Natural killer cell (primary cell): ENCODE results near the gene HADHB. TPM values are rescaled to one million over a fixed set of nuclear protein-coding genes. Genes with fewer than 3 reads are reported as not detected.

Experiments used
- ATAC-seq, 3 donors: fragments of 150-1000 bp in 2 of 3; fragments of 200-7000 bp in 1 of 3; cut with Tn5 transposase; 1 replicate in 1 of 3; 2 replicates in 2 of 3; pipeline ENCODE4 v1.10.0; 2021; ENCODE audit warnings: mild to moderate bottlenecking in 2 of 3, moderate library complexity in 2 of 3
- DNase-seq, 2 donors: peaks; one replicate each; pipeline versions ENCODE4 v3.0.0 to v3.0.0-alpha.2; 2013 to 2021; ENCODE audit warnings: mixed read lengths in 1 of 2
- H3K27ac ChIP-seq: one replicate; pipeline ENCODE4 v1.5.1; 2013; ENCODE audit warnings: mild to moderate bottlenecking, low read length
- H3K27me3 ChIP-seq: one replicate; pipeline ENCODE4 v1.6.1; 2013; ENCODE audit warnings: low read length; ENCODE audit not compliant: control insufficient read depth, insufficient read depth
- H3K36me3 ChIP-seq: one replicate; pipeline ENCODE4 v1.6.1; 2013; ENCODE audit warnings: low read length; ENCODE audit not compliant: control insufficient read depth, insufficient read depth
- H3K4me1 ChIP-seq: one replicate; pipeline ENCODE4 v1.6.1; 2013; ENCODE audit warnings: low read length; ENCODE audit not compliant: control insufficient read depth, insufficient read depth
- H3K4me3 ChIP-seq: one replicate; pipeline ENCODE4 v1.5.1; 2013; ENCODE audit warnings: low read length
- H3K9me3 ChIP-seq: one replicate; pipeline ENCODE4 v1.6.1; 2013; ENCODE audit warnings: low read length; ENCODE audit not compliant: control insufficient read depth, insufficient read depth
- H3K27ac Mint-ChIP-seq, 2 donors: one replicate each; pipeline ENCODE4 v1.8.0; 2022; ENCODE audit warnings: mild to moderate bottlenecking in 2 of 2, mixed read lengths in 2 of 2, moderate library complexity in 1 of 2
- H3K27me3 Mint-ChIP-seq, 2 donors: one replicate each; pipeline ENCODE4 v1.8.0; 2022; ENCODE audit warnings: low read depth in 2 of 2, mixed read lengths in 2 of 2
- H3K36me3 Mint-ChIP-seq: one replicate; pipeline ENCODE4 v1.8.0; 2022; ENCODE audit warnings: mixed read lengths
- H3K4me1 Mint-ChIP-seq, 2 donors: one replicate each; pipeline ENCODE4 v1.8.0; 2022; ENCODE audit warnings: mixed read lengths in 2 of 2
- H3K4me3 Mint-ChIP-seq: one replicate; pipeline ENCODE4 v1.8.0; 2022; ENCODE audit warnings: mild to moderate bottlenecking, moderate library complexity, mixed read lengths
- H3K9me3 Mint-ChIP-seq, 2 donors: one replicate each; pipeline ENCODE4 v1.8.0; 2022; ENCODE audit warnings: mixed read lengths in 2 of 2
- CTCF ChIP-seq: fragments of 200-600 bp; IDR thresholded peaks from one replicate; pipeline ENCODE4 v1.8.0; 2022; ENCODE audit warnings: antibody characterized with exemption
- WGBS: methylation state at CpG from one replicate; pipeline ENCODE4 v1.1.7; 2013; ENCODE audit warnings: missing lambda C conversion rate; ENCODE audit not compliant: insufficient coverage; 5-methylcytosine and 5-hydroxymethylcytosine counted together
- intact Hi-C: fragments of 100-400 bp; cut with micrococcal nuclease; formaldehyde crosslinking; loops from one replicate; pipeline ENCODE4 v1.14.2; 2022
- total RNA-seq, 4 donors: library from RNA; stranded (reverse); fragments of 120-200 nt in 1 of 4; gene quantifications; one replicate each; pipeline versions ENCODE4 v1.2.3 to v1.2.4, GENCODE V29; 2013 to 2022

HADHB gene
- total RNA-seq, 3 donors from 2014 or later (not counting 1 experiment from before 2014, with no cell fraction given): 43.1 to 58.8 (median 53.0) TPM

GRCh38 chr2:26295511-26295910, 50.8 kb downstream of the HADHB start:
- H3K4me3 ChIP-seq: no peak overlapping the region
- no peak for ATAC-seq
- no peaks in the 10 kb centered on the region for H3K9me3 Mint-ChIP-seq
- no peak for DNase-seq
- no peak overlapping the region for H3K4me3 Mint-ChIP-seq
- no peaks in the 10 kb centered on the region for H3K27me3 Mint-ChIP-seq
- TF ChIP-seq CTCF: no peak
- intact Hi-C loops: no loop called here
- H3K36me3 ChIP-seq: no peaks in the 10 kb centered on the region
- no peaks in the 10 kb centered on the region for H3K27me3 ChIP-seq
- H3K4me1 ChIP-seq: peaks cover 17% of the 10 kb centered on the region
- no CpG with 5 or more reads among the region's 1 CpG for WGBS
- no peak overlapping the region for H3K27ac Mint-ChIP-seq
- H3K27ac ChIP-seq: no peak overlapping the region
- H3K4me1 Mint-ChIP-seq: no peaks in the 10 kb centered on the region
- no peaks in the 10 kb centered on the region for H3K9me3 ChIP-seq
- H3K36me3 Mint-ChIP-seq: no peaks in the 10 kb centered on the region

- Histone ChIP-seq H3K36me3 (no peaks in the 10 kb centered on the region), H3K27me3 (no peaks in the 10 kb centered on the region), H3K4me3 (no peak overlapping the region), H3K9me3 (no peaks in the 10 kb centered on the region), H3K4me1 (peaks cover 20% of the 10 kb centered on the region), H3K27ac (no peak overlapping the region)
- intact Hi-C loops: no loop called here
- Mint-ChIP-seq H3K4me1 (no peaks in the 10 kb centered on the region), H3K4me3 (no peak overlapping the region), H3K27me3 (no peaks in the 10 kb centered on the region), H3K36me3 (no peaks in the 10 kb centered on the region), H3K27ac (no peak overlapping the region), H3K9me3 (no peaks in the 10 kb centered on the region)
- 97% methylated on average over 3 of the region's 3 CpGs for WGBS
- ATAC-seq (no peak), DNase-seq (no peak)
- TF ChIP-seq CTCF: no peak
Observed at GRCh38 chr2:26297061-26297460, 52.3 kb downstream of the HADHB start.

GRCh38 chr2:26298286-26298637, 53.5 kb downstream of the HADHB start:
- intact Hi-C loops: loop anchor here (2.0 kb wide), 1 partner anchor 53 kb away; the partner anchor contains the start of genes HADHA and HADHB
- no peaks in the 10 kb centered on the region for H3K27me3 ChIP-seq
- no peak overlapping the region for H3K4me3 Mint-ChIP-seq
- peak overlapping the region; percentile 65 for H3K4me3 ChIP-seq
- TF ChIP-seq CTCF: no peak
- H3K36me3 Mint-ChIP-seq: no peaks in the 10 kb centered on the region
- H3K4me1 ChIP-seq: peaks cover 20% of the 10 kb centered on the region
- H3K27me3 Mint-ChIP-seq: no peaks in the 10 kb centered on the region
- DNase-seq (no peak), ATAC-seq (no peak)
- no peaks in the 10 kb centered on the region for H3K9me3 Mint-ChIP-seq
- no peaks in the 10 kb centered on the region for H3K9me3 ChIP-seq
- H3K27ac Mint-ChIP-seq: no peak overlapping the region
- peak overlapping the region; percentile 59 for H3K27ac ChIP-seq
- 38% methylated on average over 17 of the region's 17 CpGs for WGBS
- no peaks in the 10 kb centered on the region for H3K4me1 Mint-ChIP-seq
- no peaks in the 10 kb centered on the region for H3K36me3 ChIP-seq
